Upper lobe of left lung (tissue), 6 donors: Measurements from ENCODE around the gene EPHB1. TPM values are rescaled to one million over a fixed set of nuclear protein-coding genes. Genes with fewer than 3 reads are reported as not detected.
A peak's percentile ranks its signal among the peaks of the same experiment; 100 is the strongest.

ENCODE experiments used
- ATAC-seq, 2 donors: fragments of 200-7000 bp; cut with Tn5 transposase; one replicate each; pipeline ENCODE4 v1.9.1; 2022; ENCODE audit warnings: mild to moderate bottlenecking in 2 of 2, moderate library complexity in 2 of 2; ENCODE audit not compliant: low FRiP score in 2 of 2
- DNase-seq, 2 donors: peaks; one replicate each; pipeline ENCODE4 v3.0.0-alpha.2; 2019 to 2020
- H3K27ac ChIP-seq, 4 donors: fragments of 200-600 bp; sonication (generic); one replicate each; pipeline ENCODE4 v1.5.1; 2016 to 2019
- H3K27me3 ChIP-seq, 4 donors: fragments of 200-600 bp; sonication (generic); one replicate each; pipeline ENCODE4 v1.5.1; 2017 to 2019
- H3K36me3 ChIP-seq, 4 donors: fragments of 200-600 bp; sonication (generic); one replicate each; pipeline ENCODE4 v1.5.1; 2016 to 2019
- H3K4me1 ChIP-seq, 4 donors: fragments of 200-600 bp; sonication (generic); one replicate each; pipeline ENCODE4 v1.5.1; 2018 to 2019
- H3K4me3 ChIP-seq, 4 donors: fragments of 200-600 bp; sonication (generic); one replicate each; pipeline ENCODE4 v1.5.1; 2017 to 2019; ENCODE audit warnings: mild to moderate bottlenecking in 2 of 4, moderate library complexity in 1 of 4
- H3K9me3 ChIP-seq, 4 donors: fragments of 200-600 bp; sonication (generic); one replicate each; pipeline ENCODE4 v1.5.1; 2018 to 2019
- EP300 ChIP-seq, 4 donors: sonication (generic); formaldehyde crosslinking; IDR thresholded peaks; one replicate each; pipeline ENCODE4 v1.5.1; 2017; ENCODE audit warnings: antibody characterized with exemption in 4 of 4, control low read depth in 2 of 4
- POLR2A ChIP-seq, 4 donors: fragments of 450-650 bp; IDR thresholded peaks; one replicate each; pipeline ENCODE4 v1.5.1; 2016 to 2017; ENCODE audit warnings: antibody characterized with exemption in 4 of 4, mild to moderate bottlenecking in 2 of 4
- POLR2AphosphoS5 ChIP-seq, 2 donors: sonication (generic); formaldehyde crosslinking; IDR thresholded peaks; one replicate each; pipeline ENCODE4 v1.5.1; 2017; ENCODE audit warnings: antibody characterized with exemption in 2 of 2
- WGBS, 2 donors: methylation state at CpG; one replicate each; pipeline ENCODE4 v1.1.5; 2017 to 2018; 5-methylcytosine and 5-hydroxymethylcytosine counted together
- total RNA-seq, 6 donors: library from RNA; depleted of rRNA in 4 of 6; stranded (reverse); fragments of >200 nt in 4 of 6; gene quantifications; one replicate each; pipeline versions ENCODE4 v1.1.0 to v1.2.1, GENCODE V29; 2016 to 2021
- TF ChIP-seq, protein P1 (sequence below), 6 experiments: fragments of 450-650 bp in 4 of 6; fragments of 200-600 bp in 2 of 6; sonication (generic) in 2 of 6; IDR thresholded peaks; one replicate each; pipeline ENCODE4 v1.5.1; 2016 to 2019; ENCODE audit warnings: antibody characterized with exemption in 6 of 6
- donor health status: DM: no; HTN: no; CAD: no; lungs with moderate emphysema.
- donor health status: DM: no; HTN: yes; CAD: no; lungs with severe emphysema.

EPHB1 gene
- total RNA-seq, 6 donors from 2014 or later = 1.3 to 14.6 (median 2.4) TPM; not detected in 1

DNA sequence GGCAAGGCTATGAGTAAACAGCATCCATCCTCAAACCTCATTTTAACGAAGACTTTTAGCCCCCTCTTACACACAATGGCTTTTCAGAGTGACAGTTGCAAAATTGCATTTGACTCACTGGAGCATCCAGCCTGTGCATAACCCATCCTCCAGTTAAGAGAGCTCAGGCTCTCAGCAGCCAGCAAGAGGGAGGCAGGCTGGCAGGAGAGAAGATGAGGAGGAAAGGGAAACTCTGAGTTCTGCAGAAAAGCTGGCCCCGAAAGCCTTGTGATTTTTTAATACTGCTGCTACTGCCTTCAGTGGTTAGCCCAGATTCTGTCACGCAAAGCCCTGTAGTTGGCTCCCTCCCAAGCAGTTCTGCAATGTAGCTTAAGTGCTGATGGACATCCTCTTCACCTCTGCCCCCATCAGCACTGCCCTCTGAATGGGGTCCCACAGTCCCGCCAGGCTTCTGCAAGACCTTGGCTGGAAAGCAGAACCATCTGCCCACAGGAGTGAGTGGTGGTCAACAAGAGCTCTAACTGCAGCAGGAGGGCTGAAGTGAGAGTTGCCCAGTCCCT lies 371.3 kb downstream of the EPHB1 start:
- no peak overlapping the region for H3K27ac ChIP-seq
- no peak overlapping the region for H3K4me3 ChIP-seq
- 62 to 67% methylated on average over 2 to 3 of the region's 4 CpGs for WGBS, 2 donors
- H3K4me1 ChIP-seq = peaks cover 0 to 8% (median 0%) of the 10 kb centered on the region in 4 donors
- no peaks in the 10 kb centered on the region for H3K9me3 ChIP-seq
- ATAC-seq = no peak
- H3K36me3 ChIP-seq = no peaks in the 10 kb centered on the region
- no peaks in the 10 kb centered on the region for H3K27me3 ChIP-seq
- no peak for DNase-seq
- TF ChIP-seq POLR2A (IDR thresholded peaks at IDR 0.05) = no peak
- no peak for TF ChIP-seq EP300 (IDR thresholded peaks at IDR 0.05)
- TF ChIP-seq POLR2AphosphoS5 (IDR thresholded peaks at IDR 0.05) = no peak
- TF ChIP-seq, protein P1, sequence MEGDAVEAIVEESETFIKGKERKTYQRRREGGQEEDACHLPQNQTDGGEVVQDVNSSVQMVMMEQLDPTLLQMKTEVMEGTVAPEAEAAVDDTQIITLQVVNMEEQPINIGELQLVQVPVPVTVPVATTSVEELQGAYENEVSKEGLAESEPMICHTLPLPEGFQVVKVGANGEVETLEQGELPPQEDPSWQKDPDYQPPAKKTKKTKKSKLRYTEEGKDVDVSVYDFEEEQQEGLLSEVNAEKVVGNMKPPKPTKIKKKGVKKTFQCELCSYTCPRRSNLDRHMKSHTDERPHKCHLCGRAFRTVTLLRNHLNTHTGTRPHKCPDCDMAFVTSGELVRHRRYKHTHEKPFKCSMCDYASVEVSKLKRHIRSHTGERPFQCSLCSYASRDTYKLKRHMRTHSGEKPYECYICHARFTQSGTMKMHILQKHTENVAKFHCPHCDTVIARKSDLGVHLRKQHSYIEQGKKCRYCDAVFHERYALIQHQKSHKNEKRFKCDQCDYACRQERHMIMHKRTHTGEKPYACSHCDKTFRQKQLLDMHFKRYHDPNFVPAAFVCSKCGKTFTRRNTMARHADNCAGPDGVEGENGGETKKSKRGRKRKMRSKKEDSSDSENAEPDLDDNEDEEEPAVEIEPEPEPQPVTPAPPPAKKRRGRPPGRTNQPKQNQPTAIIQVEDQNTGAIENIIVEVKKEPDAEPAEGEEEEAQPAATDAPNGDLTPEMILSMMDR (IDR thresholded peaks at IDR 0.05) = no peak

DNA sequence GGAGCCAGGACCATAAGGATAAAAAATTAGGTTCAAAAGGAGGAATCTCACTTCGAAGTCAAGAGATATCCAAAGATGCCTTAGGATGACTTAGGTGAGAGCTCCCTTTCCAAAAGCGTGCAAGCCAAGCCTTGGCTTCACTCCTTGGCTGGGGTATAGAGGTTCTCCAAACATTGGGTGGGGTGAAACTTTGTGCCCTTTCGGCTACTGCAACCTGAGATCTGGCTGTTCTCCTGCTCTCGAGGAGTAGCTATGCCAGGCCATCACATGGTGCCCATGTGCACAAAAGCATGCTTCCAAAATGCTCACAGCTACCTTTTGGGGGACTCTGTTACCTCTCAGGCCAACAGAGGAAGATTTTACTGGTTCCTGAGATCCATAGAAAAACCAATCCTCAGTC lies 373.8 kb downstream of the EPHB1 start:
- Histone ChIP-seq H3K36me3 (no peaks in the 10 kb centered on the region), H3K27ac (no peak overlapping the region), H3K27me3 (no peaks in the 10 kb centered on the region), H3K4me3 (no peak overlapping the region), H3K9me3 (no peaks in the 10 kb centered on the region), H3K4me1 (peaks cover 0 to 8% (median 0%) of the 10 kb centered on the region in 4 donors)
- TF ChIP-seq EP300 (IDR thresholded peaks at IDR 0.05) (no peak), POLR2AphosphoS5 (IDR thresholded peaks at IDR 0.05) (no peak), POLR2A (IDR thresholded peaks at IDR 0.05) (no peak)
- TF ChIP-seq, protein P1 (IDR thresholded peaks at IDR 0.05) = no peak
- DNase-seq = no peak
- 89 to 91% methylated on average over 4 of the region's 4 CpGs for WGBS, 2 donors
- no peak for ATAC-seq

DNA sequence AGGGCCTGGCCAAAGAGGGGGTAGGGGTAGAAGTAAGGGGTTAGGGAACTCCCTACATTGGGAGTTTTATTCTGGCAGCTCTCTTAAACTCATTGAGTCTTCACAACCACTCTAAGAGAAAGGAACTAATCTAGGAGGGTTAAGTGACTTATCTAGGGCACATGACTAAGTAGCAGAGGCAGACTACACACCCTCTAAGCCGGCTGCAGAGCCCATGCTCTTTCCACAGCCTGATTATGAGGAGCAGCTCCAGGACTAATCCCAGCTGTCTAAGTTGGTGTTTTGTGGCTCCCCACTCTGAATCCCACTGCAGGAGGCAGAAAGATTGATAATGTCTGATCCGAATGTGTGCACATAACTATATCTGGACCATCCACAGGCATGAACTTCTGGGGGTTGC lies 374.6 kb downstream of the EPHB1 start:
- Histone ChIP-seq H3K27ac (no peak overlapping the region), H3K4me3 (no peak overlapping the region), H3K27me3 (no peaks in the 10 kb centered on the region), H3K9me3 (no peaks in the 10 kb centered on the region), H3K4me1 (peaks cover 0 to 8% (median 0%) of the 10 kb centered on the region in 4 donors), H3K36me3 (no peaks in the 10 kb centered on the region)
- 40 to 86% methylated on average over 1 to 2 of the region's 2 CpGs for WGBS, 2 donors
- DNase-seq = no peak
- ATAC-seq = no peak
- no peak for TF ChIP-seq POLR2A (IDR thresholded peaks at IDR 0.05)
- no peak for TF ChIP-seq EP300 (IDR thresholded peaks at IDR 0.05)
- TF ChIP-seq, protein P1 (IDR thresholded peaks at IDR 0.05) = no peak
- TF ChIP-seq POLR2AphosphoS5 (IDR thresholded peaks at IDR 0.05) = no peak

DNA sequence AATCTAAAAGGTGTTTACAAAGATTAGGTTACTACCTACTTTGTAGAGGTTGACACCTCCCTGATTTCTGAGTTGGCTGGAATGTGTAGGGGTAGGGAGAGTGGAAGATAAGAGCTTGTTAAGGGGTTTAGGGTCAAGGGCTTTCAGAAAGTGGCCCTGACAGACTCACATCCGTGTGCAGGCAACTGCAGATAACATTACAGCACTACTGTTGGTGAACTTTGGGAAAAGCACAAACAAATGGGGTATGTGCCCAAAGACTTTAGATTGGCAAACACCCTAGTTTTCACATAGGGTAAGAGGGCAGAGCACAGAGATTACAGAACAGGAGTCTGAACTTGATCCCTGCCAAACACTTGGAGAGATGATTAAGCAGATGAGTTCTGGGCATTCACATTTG lies 375.7 kb downstream of the EPHB1 start:
- H3K27me3 ChIP-seq = no peaks in the 10 kb centered on the region
- H3K27ac ChIP-seq = no peak overlapping the region
- no peaks in the 10 kb centered on the region for H3K9me3 ChIP-seq
- ATAC-seq = peak in 1 of 2 donors; percentile 59
- no peak overlapping the region for H3K4me3 ChIP-seq
- no peak for DNase-seq
- 30 to 40% methylated on average over 1 of the region's 1 CpG for WGBS, 2 donors
- H3K36me3 ChIP-seq = no peaks in the 10 kb centered on the region
- TF ChIP-seq POLR2A (IDR thresholded peaks at IDR 0.05) (no peak), EP300 (IDR thresholded peaks at IDR 0.05) (no peak), POLR2AphosphoS5 (IDR thresholded peaks at IDR 0.05) (no peak)
- TF ChIP-seq, protein P1 (IDR thresholded peaks at IDR 0.05) = no peak
- peaks cover 0 to 8% (median 0%) of the 10 kb centered on the region in 4 donors for H3K4me1 ChIP-seq
